HS-27A (cell line): ENCODE data around the gene WDPCP.
A peak's percentile ranks its signal among the peaks of the same experiment; 100 is the strongest.
"Not testable (repeated sequence)": the region's sequence is repeated elsewhere in the genome, so short reads cannot be mapped to it uniquely, and the experiment has no call there.

Experiments
- DNase-seq: peaks from one replicate; pipeline ENCODE4 v3.0.0-alpha.2; 2012; ENCODE audit warnings: low read depth, missing footprints

Gene WDPCP, protein sequence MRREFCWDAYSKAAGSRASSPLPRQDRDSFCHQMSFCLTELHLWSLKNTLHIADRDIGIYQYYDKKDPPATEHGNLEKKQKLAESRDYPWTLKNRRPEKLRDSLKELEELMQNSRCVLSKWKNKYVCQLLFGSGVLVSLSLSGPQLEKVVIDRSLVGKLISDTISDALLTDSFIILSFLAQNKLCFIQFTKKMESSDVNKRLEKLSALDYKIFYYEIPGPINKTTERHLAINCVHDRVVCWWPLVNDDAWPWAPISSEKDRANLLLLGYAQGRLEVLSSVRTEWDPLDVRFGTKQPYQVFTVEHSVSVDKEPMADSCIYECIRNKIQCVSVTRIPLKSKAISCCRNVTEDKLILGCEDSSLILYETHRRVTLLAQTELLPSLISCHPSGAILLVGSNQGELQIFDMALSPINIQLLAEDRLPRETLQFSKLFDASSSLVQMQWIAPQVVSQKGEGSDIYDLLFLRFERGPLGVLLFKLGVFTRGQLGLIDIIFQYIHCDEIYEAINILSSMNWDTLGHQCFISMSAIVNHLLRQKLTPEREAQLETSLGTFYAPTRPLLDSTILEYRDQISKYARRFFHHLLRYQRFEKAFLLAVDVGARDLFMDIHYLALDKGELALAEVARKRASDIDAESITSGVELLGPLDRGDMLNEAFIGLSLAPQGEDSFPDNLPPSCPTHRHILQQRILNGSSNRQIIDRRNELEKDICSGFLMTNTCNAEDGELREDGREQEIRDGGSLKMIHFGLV

DNA sequence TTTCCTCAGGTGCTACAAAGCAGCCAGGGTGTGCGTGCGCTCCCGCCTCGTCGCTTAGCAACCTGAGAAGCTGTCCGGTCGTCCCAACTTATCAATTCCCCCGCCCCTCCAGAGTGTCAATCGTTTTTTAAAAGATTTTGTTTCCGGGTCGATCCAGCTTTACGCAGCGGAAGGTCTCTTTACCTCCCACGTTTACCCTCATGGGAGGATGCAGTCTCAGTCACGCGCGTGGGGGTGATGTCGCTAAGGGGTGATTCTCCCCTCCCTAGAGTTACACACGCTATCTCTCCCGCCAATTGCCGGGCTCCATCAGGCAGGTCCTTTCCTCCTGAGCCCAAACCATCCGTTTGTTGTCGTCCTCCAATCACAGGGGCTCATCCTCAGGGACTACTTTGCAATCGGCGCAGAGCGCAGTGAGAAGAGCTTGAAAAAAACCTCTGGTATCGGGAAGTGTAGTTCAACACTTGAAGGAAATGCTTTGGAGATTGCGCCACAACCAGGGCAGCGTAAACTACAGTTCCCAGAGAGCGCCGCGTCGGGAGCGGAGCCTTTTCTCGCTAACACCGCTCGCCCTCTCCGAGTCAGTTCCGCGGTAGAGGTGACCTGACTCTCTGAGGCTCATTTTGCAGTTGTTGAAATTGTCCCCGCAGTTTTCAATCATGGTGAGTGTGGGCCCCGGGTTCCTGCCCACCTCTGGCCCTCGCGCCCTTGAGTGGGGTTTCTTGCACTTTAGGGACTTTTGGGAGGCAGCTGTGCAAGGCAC lies at the start of gene WDPCP, which contains the start of gene MDH1:
TSS of gene WDPCP (minus strand) at position 93 of the 763 bp plus-strand sequence. CDS start 206 bp downstream, outside the sequence.
TSS of gene MDH1 (plus strand) at position 579 of the 763 bp plus-strand sequence. CDS start at position 660, 81 bp downstream.
- DNase-seq = peak; percentile 93

DNA sequence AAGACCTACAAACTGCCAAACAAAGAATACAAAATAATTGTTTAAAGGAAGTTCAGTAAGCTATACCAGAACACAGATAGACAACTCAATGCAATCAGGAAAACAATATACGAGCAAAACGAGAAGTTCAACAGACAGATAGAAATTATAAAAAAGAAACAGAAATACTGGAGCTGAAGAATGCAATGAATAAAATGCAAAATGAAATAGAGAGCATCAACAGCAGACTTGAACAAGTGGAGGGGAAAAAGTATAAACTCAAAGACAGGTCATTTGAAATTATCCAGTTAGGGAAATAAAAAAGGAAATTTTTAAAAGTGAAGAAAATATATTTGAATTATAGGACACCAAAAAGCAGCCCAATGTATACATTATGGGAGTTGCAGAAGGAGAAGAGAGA lies 44.1 kb upstream of the WDPCP start:
- no peak for DNase-seq

DNA sequence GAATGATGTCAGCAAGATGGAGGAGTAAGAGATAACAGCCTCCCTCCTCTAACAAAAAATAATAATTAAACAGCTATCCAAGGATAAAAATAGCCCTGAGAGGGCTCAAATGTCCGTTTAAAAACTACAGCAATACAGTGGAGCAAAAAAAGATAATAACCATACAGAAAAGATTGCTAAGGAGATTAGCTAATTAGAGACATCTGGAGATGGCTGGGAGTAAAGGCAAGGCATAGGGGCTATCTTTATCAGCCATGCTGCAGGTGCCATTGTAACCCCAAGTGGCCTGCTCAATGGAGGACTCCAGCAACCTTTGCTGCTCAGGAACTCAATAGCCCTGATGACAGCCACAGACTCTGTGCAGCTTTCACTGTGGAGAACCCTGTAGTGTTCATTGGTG lies 43.2 kb upstream of the WDPCP start:
- DNase-seq = no peak

DNA sequence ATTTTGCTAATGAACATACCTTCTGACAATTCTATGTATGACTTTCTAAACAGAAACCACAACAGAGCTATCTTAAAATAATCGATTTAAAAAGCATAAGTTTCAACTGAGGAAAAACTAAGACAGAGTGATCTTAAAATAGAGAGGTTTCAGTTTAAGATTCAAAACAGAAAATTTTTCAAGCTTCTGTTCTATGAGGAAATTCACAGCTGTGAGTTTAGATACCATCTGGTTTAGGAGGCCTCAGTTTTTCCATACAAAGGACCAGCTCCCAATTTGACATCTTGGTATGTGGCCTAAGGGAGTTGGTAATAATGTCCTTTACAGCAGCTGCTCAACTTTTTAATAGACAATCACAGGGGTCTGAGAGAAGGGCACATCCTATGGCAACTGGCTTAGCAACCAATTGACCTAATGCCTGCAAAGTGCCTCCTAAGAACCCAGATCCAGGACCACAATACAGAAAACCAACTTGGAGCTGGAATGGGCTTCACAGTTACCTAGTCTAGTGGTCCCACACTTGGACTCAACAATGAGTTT lies 40.2 kb upstream of the WDPCP start:
- DNase-seq = no peak

DNA sequence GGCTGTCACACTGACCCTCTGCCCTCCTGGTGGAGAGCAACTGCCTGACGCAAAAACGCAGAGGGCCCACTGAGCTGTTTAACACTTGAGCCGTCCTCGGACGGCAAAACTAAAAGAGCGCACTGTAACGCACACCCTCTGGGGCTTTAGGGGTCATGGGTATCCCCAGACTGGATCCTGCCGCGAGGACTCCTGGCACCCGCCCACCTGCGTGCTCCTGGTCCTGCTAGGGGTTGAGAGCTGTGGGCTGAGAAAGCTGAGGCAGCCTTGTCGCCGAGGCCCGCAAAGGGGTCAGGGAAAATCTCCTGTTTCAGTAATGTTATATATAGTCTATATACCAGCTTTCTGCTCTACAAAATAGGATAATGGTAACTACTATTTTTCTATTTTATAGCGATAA lies 39.6 kb upstream of the WDPCP start:
- no peak for DNase-seq

DNA sequence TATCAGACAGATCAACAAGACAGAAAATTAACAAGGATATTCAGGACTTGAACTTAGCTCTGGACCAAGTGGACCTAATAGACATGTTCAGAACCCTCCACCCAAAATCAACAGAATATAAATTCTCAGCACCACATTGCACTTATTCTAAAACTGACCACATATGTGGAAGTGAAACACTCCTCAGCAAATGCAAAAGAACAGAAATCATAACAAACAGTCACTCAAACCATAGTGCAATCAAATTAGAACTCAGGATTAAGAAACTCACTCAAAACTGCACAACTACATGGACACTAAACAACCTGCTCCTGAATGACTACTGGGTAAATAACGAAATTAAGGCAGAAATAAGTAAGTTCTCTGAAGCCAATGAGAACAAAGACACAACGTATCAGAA lies 35.5 kb upstream of the WDPCP start:
- DNase-seq = not testable (repeated sequence)

DNA sequence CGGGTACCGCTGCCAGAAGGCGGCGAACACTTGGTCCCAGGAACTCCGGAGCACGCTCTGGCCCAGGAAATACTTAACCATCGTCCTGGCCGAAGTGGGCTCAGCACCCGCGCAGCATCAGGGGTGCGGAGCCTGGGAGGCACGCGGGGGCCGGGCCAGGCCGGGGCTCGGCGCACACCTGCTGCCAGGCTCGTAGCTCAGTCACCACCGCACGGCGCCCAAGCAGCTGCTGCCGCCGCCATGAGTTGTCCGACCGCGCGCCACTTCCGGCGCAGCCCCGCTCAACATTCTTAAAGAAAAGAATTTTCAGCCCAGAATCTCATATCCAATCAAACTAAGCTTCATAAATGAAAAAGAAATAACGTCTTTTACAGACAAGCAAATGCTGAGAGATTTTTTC lies 34.5 kb upstream of the WDPCP start:
- DNase-seq = no peak

DNA sequence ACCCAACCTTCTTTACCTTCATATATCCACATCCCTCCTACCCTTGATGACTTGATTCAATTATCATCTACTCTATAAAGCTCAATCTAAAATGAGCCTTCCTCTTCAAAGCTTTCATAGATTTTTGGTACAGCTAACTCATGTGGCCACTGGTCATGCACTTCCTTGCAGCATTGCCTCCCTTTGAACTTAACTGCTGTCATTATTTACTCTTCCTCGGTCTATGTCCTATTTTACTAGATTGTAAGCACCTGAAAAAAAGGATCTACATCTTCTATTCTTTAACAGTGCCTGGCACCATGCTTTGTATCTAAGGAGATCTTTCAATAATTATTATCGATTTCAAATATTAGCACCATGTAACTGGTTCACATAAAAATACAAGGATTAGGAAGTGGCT lies 31.1 kb upstream of the WDPCP start:
- no peak for DNase-seq

DNA sequence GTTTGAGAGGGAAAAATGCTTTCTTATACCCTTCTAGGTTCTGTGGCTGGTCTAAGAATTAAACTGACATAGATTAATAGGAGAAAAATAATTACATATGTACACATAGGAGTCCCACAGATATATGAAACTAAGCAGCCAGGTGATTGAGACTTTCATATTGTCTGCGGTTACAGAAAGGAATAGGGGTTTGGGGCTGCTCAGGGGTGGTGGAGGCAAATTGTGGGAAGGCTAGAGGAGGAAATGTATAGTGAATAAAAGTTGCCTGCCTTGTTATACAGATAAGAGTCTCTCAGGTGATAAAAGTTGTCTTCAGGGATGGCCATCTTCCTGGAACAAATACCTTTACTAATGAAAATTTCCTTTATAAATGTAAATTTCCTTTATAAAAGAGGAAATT lies 29.1 kb upstream of the WDPCP start:
- DNase-seq = no peak

DNA sequence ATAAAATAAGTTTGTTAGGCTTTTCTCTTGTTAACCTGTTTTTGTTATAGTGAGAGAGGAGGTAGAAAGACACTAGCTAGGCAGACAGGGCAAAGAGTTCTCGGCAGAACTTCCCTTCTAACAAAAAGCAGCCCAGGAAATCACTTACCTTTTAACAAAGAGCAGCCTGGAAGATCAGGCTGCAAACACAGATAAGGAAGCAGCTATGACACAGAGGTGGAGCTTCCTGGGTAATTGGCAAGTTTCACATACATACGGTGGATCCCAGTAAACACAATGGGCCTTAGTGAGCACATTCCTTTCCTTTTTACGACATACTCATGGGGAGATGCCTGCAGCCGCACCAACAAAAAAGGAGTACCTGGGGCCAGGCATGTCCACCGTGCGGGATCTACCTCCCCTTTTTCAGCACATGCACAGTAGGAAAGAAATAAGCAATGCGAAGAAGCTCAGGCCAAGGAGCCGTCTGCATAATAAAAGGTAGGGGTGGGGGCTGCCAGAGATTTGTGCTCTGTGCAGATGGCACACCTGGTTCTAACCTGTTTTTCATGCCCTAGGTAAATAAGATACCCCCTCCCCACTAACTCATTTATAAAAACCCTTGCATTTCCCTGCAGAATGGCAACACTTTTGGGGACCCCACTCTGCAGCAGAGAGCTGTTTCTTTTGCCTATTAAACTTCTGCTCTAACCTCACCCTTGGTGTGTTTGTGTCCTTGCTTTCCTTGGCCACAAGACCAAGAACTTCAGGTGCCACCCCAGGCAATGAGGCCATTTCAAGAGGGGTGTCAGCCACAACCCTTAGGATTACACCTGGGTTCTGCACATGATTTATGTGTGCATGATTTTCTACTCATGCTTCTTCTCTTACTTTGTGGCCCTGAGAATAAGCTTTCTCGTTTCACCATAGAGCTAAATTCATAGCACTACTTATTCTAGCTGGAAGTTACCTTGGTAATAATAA lies 27.0 kb upstream of the WDPCP start:
- DNase-seq = no peak

DNA sequence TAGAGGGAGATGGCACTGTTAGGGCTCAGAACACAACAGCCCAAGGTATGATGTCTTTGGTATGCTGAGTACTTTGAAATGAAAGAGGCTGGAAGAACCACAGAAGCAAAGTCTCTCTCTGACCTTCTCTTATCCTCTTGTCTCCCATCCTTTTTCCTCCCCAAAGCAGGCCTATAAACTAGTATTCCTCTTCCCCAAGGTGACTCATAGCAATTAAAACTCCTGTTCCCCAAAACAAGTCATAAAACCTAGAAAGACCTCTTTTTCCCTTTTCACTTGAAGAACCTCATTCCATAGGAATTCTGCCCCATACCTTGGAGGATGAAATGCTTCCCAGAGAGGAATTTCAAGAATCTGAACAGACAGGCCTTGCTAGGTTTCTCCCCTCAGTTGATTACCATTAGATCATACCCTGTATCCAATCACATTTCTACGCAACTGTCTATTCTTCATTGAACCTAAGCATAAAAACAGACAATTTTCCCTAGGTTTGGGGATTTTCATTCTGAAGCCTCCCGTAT lies 26.2 kb upstream of the WDPCP start:
- peak; percentile 24 for DNase-seq

DNA sequence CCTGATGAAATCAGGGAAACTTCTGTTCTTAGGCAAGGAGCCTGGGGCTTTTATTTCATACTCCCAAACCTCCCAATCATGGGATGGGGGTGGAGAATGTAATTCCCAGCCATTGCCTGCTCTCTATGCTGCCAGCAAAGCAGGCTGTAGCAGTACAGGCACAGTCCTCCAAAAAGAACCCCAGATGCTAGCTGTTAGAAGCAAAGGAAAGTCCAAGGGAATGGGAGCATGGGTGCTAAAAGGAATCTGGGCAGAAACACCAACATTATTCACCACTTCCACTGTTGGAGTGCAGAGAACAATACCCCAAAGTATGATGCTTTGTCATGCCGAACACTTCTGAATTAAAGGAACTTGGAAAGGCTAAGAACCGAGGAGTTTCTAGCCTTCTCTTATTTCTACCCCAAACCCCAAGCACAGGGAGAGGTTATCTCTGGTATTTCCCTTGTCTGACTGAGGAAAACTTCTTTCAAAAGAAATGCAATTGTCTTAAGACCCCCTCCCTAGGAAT lies 25.2 kb upstream of the WDPCP start:
- no peak for DNase-seq

DNA sequence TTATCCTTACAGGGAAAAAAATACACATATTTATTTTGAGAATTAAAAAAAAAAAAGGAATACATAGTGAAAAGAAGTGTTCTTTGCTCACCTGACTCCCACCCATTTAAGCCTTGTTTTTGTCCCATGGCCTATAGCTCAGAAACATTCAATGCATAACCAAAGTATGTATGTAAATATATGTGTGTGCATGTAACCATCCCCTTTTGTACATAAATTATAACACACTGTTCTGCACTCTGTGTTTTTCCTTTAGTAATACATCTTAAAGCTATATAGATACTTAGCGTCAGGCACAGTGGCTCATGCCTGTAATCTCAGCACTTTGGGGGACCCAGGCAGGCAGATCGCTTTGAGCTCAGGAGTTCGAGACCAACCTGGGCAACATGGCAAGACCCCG lies 22.2 kb upstream of the WDPCP start:
- DNase-seq = no peak

DNA sequence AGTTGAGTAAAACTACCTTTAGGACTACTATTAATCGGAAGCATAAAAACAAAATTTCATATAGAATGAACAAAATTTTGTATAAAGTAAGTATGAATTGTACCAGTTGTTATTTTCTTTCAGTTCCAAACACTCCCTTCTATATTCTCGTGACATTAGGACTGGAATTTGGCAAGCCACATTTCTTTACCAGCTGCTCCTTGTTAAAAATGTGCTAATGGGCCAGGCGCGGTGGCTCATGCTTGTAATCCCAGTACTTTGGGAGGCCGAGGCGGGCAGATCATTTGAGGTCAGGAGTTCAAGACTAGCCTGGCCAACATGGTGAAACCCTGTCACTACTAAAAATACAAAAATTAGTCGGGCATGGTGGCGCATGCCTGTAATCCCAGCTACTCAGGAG lies 20.6 kb upstream of the WDPCP start:
- not testable (repeated sequence) for DNase-seq

DNA sequence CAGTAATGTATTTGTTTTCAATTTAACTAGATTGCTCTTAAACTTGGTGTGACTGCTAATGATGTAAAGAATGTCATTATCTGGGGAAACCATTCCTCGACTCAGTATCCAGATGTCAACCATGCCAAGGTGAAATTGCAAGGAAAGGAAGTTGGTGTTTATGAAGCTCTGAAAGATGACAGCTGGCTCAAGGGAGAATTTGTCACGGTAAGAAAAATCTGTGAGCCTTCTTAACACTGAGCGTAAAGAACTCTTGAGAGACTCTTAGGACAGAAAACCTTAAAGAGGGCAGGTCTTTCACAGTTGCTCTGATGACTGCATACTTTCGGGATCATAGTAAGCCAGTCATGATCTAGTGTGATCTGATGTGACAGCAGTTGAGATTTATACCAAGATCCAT lies 16.4 kb upstream of the WDPCP start:
- no peak for DNase-seq

DNA sequence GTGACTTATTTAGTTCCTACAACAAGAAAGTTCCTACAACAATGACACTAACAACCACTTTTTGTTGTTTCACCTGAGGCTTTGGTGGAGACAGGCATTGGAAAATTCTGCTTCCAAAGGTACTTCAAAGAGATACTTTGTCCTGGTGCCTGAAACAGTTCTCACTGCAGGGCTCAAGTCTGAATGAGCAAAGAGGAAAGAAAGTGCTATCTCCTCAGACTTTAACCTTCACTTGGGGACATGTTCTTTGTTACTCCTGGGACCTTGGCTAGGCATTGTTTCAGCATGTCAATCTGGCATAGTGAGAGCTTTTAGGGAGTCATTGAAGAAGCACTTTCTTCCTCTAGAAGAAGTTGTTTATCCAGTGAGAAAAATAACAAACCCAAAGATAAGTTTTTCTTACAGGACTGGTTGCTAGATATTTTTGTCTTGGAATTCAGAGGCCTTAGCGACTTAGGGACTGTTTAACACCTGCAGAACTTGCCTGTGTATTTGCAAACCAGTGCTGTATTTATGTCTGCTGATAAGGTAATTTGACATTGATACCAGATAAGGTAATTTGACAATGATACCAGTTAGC lies 12.7 kb upstream of the WDPCP start:
- no peak for DNase-seq

DNA sequence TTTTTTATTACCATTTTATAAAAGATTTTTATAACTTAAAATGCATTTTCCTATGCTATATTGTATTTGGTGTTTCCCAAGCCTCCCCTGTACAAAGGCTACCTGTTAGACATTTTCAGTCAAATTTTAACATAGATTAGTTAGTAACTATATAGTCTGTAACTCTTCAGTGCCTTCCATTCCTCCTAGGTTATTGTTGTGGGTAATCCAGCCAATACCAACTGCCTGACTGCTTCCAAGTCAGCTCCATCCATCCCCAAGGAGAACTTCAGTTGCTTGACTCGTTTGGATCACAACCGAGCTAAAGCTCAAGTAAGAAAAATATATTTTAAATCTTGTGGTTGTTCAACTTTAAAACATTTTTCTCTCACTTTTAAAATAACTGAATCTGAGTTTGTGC lies 10.7 kb upstream of the WDPCP start:
- DNase-seq = no peak

DNA sequence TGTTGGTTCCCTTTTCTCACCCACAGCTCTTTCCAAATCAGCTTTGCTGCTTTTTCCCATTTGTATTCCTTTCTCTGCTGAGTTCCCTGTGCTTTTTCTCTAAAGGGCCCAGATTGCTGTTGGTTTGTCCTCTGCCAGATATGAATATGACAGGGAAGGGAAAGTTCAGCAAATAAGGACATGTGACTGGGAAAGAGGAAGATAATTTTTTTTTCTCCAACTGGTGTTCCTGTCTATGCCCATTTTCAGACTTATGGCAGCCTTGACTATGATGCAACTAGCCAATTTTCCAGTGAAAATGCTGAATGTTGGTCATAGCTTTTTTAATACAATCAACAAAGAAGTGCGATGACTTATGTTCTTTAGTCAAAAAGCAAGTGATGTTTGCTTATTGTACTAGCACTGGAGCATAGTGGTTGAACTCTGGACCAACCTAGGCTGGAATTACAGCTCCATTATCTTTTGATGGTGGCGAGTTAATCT lies 8.2 kb upstream of the WDPCP start:
- no peak for DNase-seq

DNA sequence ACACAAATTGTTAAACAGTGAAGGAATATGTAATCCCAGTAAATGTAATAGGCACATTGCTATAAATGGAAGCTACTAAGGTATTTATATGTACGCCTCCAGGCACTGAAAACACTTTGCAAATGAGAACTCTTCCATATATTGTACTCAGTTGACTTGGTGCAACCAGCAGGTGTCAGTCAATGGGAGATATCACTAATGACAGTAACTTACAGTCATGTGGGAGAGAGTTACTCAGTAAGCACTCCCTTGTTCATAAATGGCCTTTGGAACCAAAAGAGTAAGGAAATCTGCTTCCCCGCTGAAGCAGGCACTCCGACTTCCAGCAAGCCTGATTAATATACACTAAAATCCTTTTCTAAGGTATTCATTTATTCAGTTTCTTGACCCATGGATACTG lies 6.4 kb upstream of the WDPCP start:
- no peak for DNase-seq

DNA sequence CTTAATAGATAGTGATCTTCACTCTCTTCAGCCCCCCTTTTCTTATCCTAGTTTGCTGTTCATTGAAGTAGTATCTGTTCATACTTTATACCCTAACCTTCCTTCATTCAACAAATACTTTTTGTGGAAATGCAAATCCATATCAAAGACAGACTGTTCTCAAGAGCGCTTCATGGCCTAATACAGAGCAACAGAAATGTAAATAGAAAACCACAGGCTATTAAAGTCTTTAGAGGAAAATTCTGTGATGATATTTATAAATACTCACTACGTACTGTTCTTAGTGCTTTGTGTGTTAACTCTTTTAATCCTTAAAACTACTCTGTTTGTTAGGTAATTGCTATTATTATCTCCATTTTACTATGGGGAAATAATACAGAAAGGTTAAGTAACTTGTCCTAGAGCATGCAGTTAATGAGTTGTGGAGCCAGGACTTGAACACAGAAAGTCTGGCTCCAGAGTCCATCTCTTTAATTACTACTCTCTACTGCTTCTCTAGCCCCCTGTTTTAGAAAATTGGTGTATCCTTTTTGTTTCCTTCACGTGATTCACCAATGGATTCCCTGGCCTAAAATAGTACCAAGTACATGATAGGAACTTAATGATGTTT lies 3.4 kb upstream of the WDPCP start:
- DNase-seq = no peak
